Ascending aorta (tissue), 2 donors: Measurements from ENCODE around the gene TMEM175. TPM values are rescaled to one million over a fixed set of nuclear protein-coding genes. Genes with fewer than 3 reads are reported as not detected.
A peak's percentile ranks its signal among the peaks of the same experiment; 100 is the strongest.
"Not testable (repeated sequence)": the region's sequence is repeated elsewhere in the genome, so short reads cannot be mapped to it uniquely, and the experiment has no call there.

Experiments used
- DNase-seq, 2 donors: peaks; one replicate each; pipeline ENCODE4 v3.0.0-alpha.2; 2019; ENCODE audit warnings: low spot score in 2 of 2
- H3K27ac ChIP-seq, 2 donors: fragments of 200-600 bp; sonication (generic); one replicate each; pipeline ENCODE4 v1.5.1; 2016 to 2017; ENCODE audit warnings: mild to moderate bottlenecking in 1 of 2
- H3K27me3 ChIP-seq: fragments of 200-600 bp; sonication (generic); one replicate; pipeline ENCODE4 v1.5.1; 2017
- H3K36me3 ChIP-seq, 2 donors: fragments of 200-600 bp; sonication (generic); one replicate each; pipeline ENCODE4 v1.5.1; 2016
- H3K4me1 ChIP-seq, 2 donors: fragments of 200-600 bp; sonication (generic); one replicate each; pipeline ENCODE4 v1.5.1; 2016 to 2017; ENCODE audit warnings: mild to moderate bottlenecking in 1 of 2
- H3K4me3 ChIP-seq, 2 donors: fragments of 200-600 bp; sonication (generic); one replicate each; pipeline ENCODE4 v1.5.1; 2016 to 2017; ENCODE audit warnings: mild to moderate bottlenecking in 1 of 2
- H3K9me3 ChIP-seq, 2 donors: fragments of 200-600 bp; sonication (generic); one replicate each; pipeline ENCODE4 v1.5.1; 2016
- CTCF ChIP-seq, 3 experiments: fragments of 200-600 bp in 2 of 3; fragments of 450-650 bp in 1 of 3; sonication (generic) in 2 of 3; IDR thresholded peaks; one replicate each; pipeline ENCODE4 v1.5.1; 2016 to 2019; ENCODE audit warnings: antibody characterized with exemption in 3 of 3, mild to moderate bottlenecking in 1 of 3, moderate library complexity in 1 of 3
- intact Hi-C: fragments of 100-400 bp; cut with DNase I; formaldehyde crosslinking; loops from one replicate; pipeline ENCODE4 v1.15.1; 2023
- total RNA-seq: library from RNA; depleted of rRNA; stranded (reverse); fragments of >200 nt; gene quantifications from one replicate; pipeline ENCODE4 v1.1.0, GENCODE V29; 2016

The TMEM175 gene
- total RNA-seq, 1 donor from 2014 or later: 41.2 TPM

- no peak overlapping the region for H3K4me3 ChIP-seq
- no peaks in the 10 kb centered on the region for H3K9me3 ChIP-seq
- H3K27me3 ChIP-seq: no peaks in the 10 kb centered on the region
- H3K4me1 ChIP-seq: no peaks in the 10 kb centered on the region
- intact Hi-C loops: no loop called here
- TF ChIP-seq CTCF (IDR thresholded peaks at IDR 0.05): no peak
- DNase-seq: no peak
- no peak overlapping the region for H3K27ac ChIP-seq
- peaks cover 23 to 34% of the 10 kb centered on the region in 2 donors for H3K36me3 ChIP-seq
Observed at GRCh38 chr4:913280-913618, 19.0 kb upstream of the TMEM175 start.

- no peak for TF ChIP-seq CTCF (IDR thresholded peaks at IDR 0.05)
- no peaks in the 10 kb centered on the region for H3K4me1 ChIP-seq
- peaks cover 15 to 33% of the 10 kb centered on the region in 2 donors for H3K36me3 ChIP-seq
- no peak overlapping the region for H3K4me3 ChIP-seq
- H3K27ac ChIP-seq: no peak overlapping the region
- DNase-seq: no peak
- H3K9me3 ChIP-seq: no peaks in the 10 kb centered on the region
- no peaks in the 10 kb centered on the region for H3K27me3 ChIP-seq
- intact Hi-C loops: no loop called here
Observed at GRCh38 chr4:914531-914930, 17.7 kb upstream of the TMEM175 start.

- DNase-seq: peak in 1 of 2 donors; percentile 44
- H3K4me3 ChIP-seq: no peak overlapping the region
Observed at GRCh38 chr4:915041-915474, 17.2 kb upstream of the TMEM175 start.

GRCh38 chr4:915595-915994 lies 16.7 kb upstream of the TMEM175 start:
- H3K27me3 ChIP-seq: no peaks in the 10 kb centered on the region
- no peaks in the 10 kb centered on the region for H3K4me1 ChIP-seq
- no peak overlapping the region for H3K4me3 ChIP-seq
- H3K9me3 ChIP-seq: no peaks in the 10 kb centered on the region
- TF ChIP-seq CTCF (IDR thresholded peaks at IDR 0.05): no peak
- intact Hi-C loops: no loop called here
- H3K36me3 ChIP-seq: peaks cover 14 to 26% of the 10 kb centered on the region in 2 donors
- H3K27ac ChIP-seq: no peak overlapping the region
- peak in 1 of 2 donors; percentile 62 for DNase-seq

More at GRCh38 chr4:915041-915474, 17.2 kb upstream of the TMEM175 start:
- Histone ChIP-seq H3K27ac (no peak overlapping the region), H3K9me3 (no peaks in the 10 kb centered on the region), H3K36me3 (peaks cover 14 to 28% of the 10 kb centered on the region in 2 donors), H3K4me1 (no peaks in the 10 kb centered on the region), H3K27me3 (no peaks in the 10 kb centered on the region)
- TF ChIP-seq CTCF (IDR thresholded peaks at IDR 0.05): no peak
- intact Hi-C loops: no loop called here

- H3K27ac ChIP-seq: no peak overlapping the region
- intact Hi-C loops: no loop called here
- H3K27me3 ChIP-seq: no peaks in the 10 kb centered on the region
- DNase-seq: no peak
- H3K4me3 ChIP-seq: no peak overlapping the region
- H3K4me1 ChIP-seq: no peaks in the 10 kb centered on the region
- peaks cover 5 to 7% of the 10 kb centered on the region in 2 donors for H3K36me3 ChIP-seq
- TF ChIP-seq CTCF (IDR thresholded peaks at IDR 0.05): no peak
- H3K9me3 ChIP-seq: no peaks in the 10 kb centered on the region
Observed at GRCh38 chr4:917466-917865, 14.8 kb upstream of the TMEM175 start.

GRCh38 chr4:917992-918391 lies 14.3 kb upstream of the TMEM175 start:
- no peak for TF ChIP-seq CTCF (IDR thresholded peaks at IDR 0.05)
- Histone ChIP-seq H3K4me3 (no peak overlapping the region), H3K27ac (no peak overlapping the region), H3K4me1 (no peaks in the 10 kb centered on the region), H3K27me3 (no peaks in the 10 kb centered on the region), H3K36me3 (peaks cover 3 to 8% of the 10 kb centered on the region in 2 donors), H3K9me3 (no peaks in the 10 kb centered on the region)
- DNase-seq: no peak
- intact Hi-C loops: no loop called here

- H3K9me3 ChIP-seq, H3K4me3 ChIP-seq, intact Hi-C loops, H3K4me1 ChIP-seq, DNase-seq, H3K27ac ChIP-seq, H3K27me3 ChIP-seq, H3K36me3 ChIP-seq: not testable (repeated sequence)
Observed at GRCh38 chr4:918591-918990, 13.7 kb upstream of the TMEM175 start.

- H3K27ac ChIP-seq, H3K4me3 ChIP-seq, H3K9me3 ChIP-seq, H3K4me1 ChIP-seq, H3K27me3 ChIP-seq, intact Hi-C loops, H3K36me3 ChIP-seq: not testable (repeated sequence)
- peak in 1 of 2 donors; percentile 35 for DNase-seq
Observed at GRCh38 chr4:919004-919680, 13.1 kb upstream of the TMEM175 start.
